Fibroblast of skin of back (primary cell): ENCODE results near the gene STIP1.
A peak's percentile ranks its signal among the peaks of the same experiment; 100 is the strongest.

ENCODE experiments used
- DNase-seq: peaks from one replicate; pipeline ENCODE4 v3.0.0-alpha.2; 2013

STIP1 gene

GRCh38 chr11:64223001-64223651 lies 37.2 kb downstream of the STIP1 start:
- no peak for DNase-seq

GRCh38 chr11:64224151-64224890 lies 38.4 kb downstream of the STIP1 start:
- no peak for DNase-seq

- DNase-seq = no peak
These were observed 39.1 kb downstream of the STIP1 start for GRCh38 chr11:64224891-64225607.

GRCh38 chr11:64225608-64226506 lies 39.9 kb downstream of the STIP1 start, which contains the start of the genes NUDT22 and TRPT1:
NUDT22 (plus strand) TSS chr11:64226274; CDS start chr11:64226653, 379 bp downstream.
TRPT1 (minus strand) TSS chr11:64226186; CDS start chr11:64225860, 326 bp downstream.
- DNase-seq = peak; percentile 79

GRCh38 chr11:64226507-64227051 lies 40.6 kb downstream of the STIP1 start:
- no peak for DNase-seq

- no peak for DNase-seq
These were observed 41.5 kb downstream of the STIP1 start for GRCh38 chr11:64227405-64227956.

GRCh38 chr11:64229090-64229743 lies 43.2 kb downstream of the STIP1 start:
- DNase-seq = no peak

- DNase-seq = no peak
These were observed 43.8 kb downstream of the STIP1 start for GRCh38 chr11:64229744-64230170.

GRCh38 chr11:64230171-64230984 lies 44.4 kb downstream of the STIP1 start, which contains the start of gene DNAJC4:
DNAJC4 (plus strand) TSS chr11:64230548; CDS start chr11:64230855, 307 bp downstream.
- peak; percentile 88 for DNase-seq

GRCh38 chr11:64230985-64231365 lies 45.0 kb downstream of the STIP1 start:
- DNase-seq = no peak

GRCh38 chr11:64231546-64231945 lies 45.6 kb downstream of the STIP1 start:
- no peak for DNase-seq

GRCh38 chr11:64232182-64232966 lies 46.4 kb downstream of the STIP1 start:
- DNase-seq = no peak

GRCh38 chr11:64232967-64233315 lies 47.0 kb downstream of the STIP1 start:
- no peak for DNase-seq

GRCh38 chr11:64233913-64234586 lies 48.1 kb downstream of the STIP1 start, which contains the start of gene VEGFB:
VEGFB (plus strand) TSS chr11:64234584; CDS start chr11:64234834, 250 bp downstream.
- DNase-seq = peak; percentile 67

GRCh38 chr11:64234647-64235379 lies 48.8 kb downstream of the STIP1 start:
- peak; percentile 29 for DNase-seq

GRCh38 chr11:64235437-64236161 lies 49.6 kb downstream of the STIP1 start:
- DNase-seq = no peak

GRCh38 chr11:64237484-64237951 lies 51.5 kb downstream of the STIP1 start:
- DNase-seq = no peak
